K562 (cell line): ENCODE results near the gene ITGA11. TPM values are rescaled to one million over a fixed set of nuclear protein-coding genes. Genes with fewer than 3 reads are reported as not detected.

ENCODE experiments used
- ATAC-seq: fragments of 200-7000 bp; cut with Tn5 transposase; 3 replicates; pipeline ENCODE4 v1.9.1; 2020; ENCODE audit warnings: moderate library complexity
- BruUV-seq: library from RNA; stranded (reverse); fragments of 400-500 nt; replicated peaks from 2 replicates; lab custom pipeline; 2021; lab: Mats Ljungman, UMichigan
- CTCF ChIA-PET: fragments of 300-600 bp; formaldehyde crosslinking; extraction: SDS; loops from one replicate; lab custom pipeline; 2021; ENCODE audit warnings: low intra/inter-chr PET ratio; lab: Yijun Ruan, JAX
- POLR2A ChIA-PET: fragments of 300-600, 350-650 bp; sonication (Branson Sonifier 250); formaldehyde crosslinking; extraction: SDS; loops from one replicate; lab custom pipeline; 2021; ENCODE audit warnings: antibody characterized with exemption, inconsistent platforms; lab: Yijun Ruan, JAX
- DNase-seq, 4 experiments: peaks; one replicate each; pipeline versions ENCODE4 v3.0.0 to v3.0.0-alpha.2; 2011 to 2018; ENCODE audit warnings: low spot score in 3 of 4, mixed read lengths in 3 of 4; ENCODE audit errors: extremely low read depth in 1 of 4
- FAIRE-seq: peaks from 2 replicates; lab custom pipeline; 2011; peaks lifted over from hg19 to GRCh38; lab: Jason Lieb, UNC
- H2AFZ ChIP-seq: 2 replicates; pipeline ENCODE4 v1.6.0; 2011; ENCODE audit warnings: low read depth, low read length, control low read depth, inconsistent platforms
- H3K27ac ChIP-seq: fragments of 200-600 bp; 3 replicates; pipeline ENCODE4 v1.8.0; 2011; ENCODE audit warnings: low read depth, mild to moderate bottlenecking, control low read depth, inconsistent platforms, low read length, moderate library complexity, mixed read lengths; ENCODE audit errors: extremely low read depth
- H3K27me3 ChIP-seq, 2 experiments: fragments of 300-600 bp in 1 of 2; 2 replicates in 1 of 2; 3 replicates in 1 of 2; pipeline versions ENCODE4 v1.6.0 to v1.8.0; 2011; ENCODE audit warnings: inconsistent platforms in 2 of 2, low read length in 2 of 2, mild to moderate bottlenecking in 1 of 2, mixed read lengths in 1 of 2, moderate library complexity in 1 of 2; ENCODE audit not compliant: control insufficient read depth in 2 of 2, insufficient read depth in 2 of 2
- H3K36me3 ChIP-seq: fragments of 300-600 bp; 3 replicates; pipeline ENCODE4 v1.8.0; 2011; ENCODE audit warnings: mild to moderate bottlenecking, low read length, inconsistent platforms; ENCODE audit not compliant: control insufficient read depth, insufficient read depth
- H3K4me1 ChIP-seq, 2 experiments: fragments of 200-600 bp in 1 of 2; replicated peaks in 1 of 2; 2 replicates in 1 of 2; 3 replicates in 1 of 2; pipeline versions ENCODE4 v1.5.1 to v1.8.0; 2011; ENCODE audit warnings: inconsistent platforms in 2 of 2, low read length in 2 of 2, mild to moderate bottlenecking in 1 of 2, mixed read lengths in 1 of 2, moderate library complexity in 1 of 2; ENCODE audit not compliant: control insufficient read depth in 2 of 2, insufficient read depth in 2 of 2
- H3K4me2 ChIP-seq: 2 replicates; pipeline ENCODE4 v1.6.1; 2011; ENCODE audit warnings: low read length, control low read depth, inconsistent platforms, mixed read lengths; ENCODE audit not compliant: insufficient read depth
- H3K4me3 ChIP-seq: fragments of 200-600 bp; sonication (generic), shearing (Covaris generic); 2 replicates; pipeline ENCODE4 v1.5.1; 2016; ENCODE audit warnings: control low read depth, inconsistent platforms
- H3K79me2 ChIP-seq: fragments of 200-600 bp; 3 replicates; pipeline ENCODE4 v1.8.0; 2011; ENCODE audit warnings: low read length, inconsistent platforms; ENCODE audit not compliant: control insufficient read depth, insufficient read depth
- H3K9ac ChIP-seq, 2 experiments: 2 replicates each; pipeline versions ENCODE4 v1.6.0 to v1.6.1; 2011; ENCODE audit warnings: low read depth in 2 of 2, low read length in 2 of 2, control low read depth in 1 of 2, inconsistent platforms in 1 of 2, mild to moderate bottlenecking in 1 of 2, mixed read lengths in 1 of 2; ENCODE audit not compliant: insufficient read depth in 1 of 2
- H3K9me1 ChIP-seq: one replicate; pipeline ENCODE4 v1.6.0; 2011; ENCODE audit warnings: inconsistent platforms, mild to moderate bottlenecking, low read length, moderate library complexity; ENCODE audit not compliant: control insufficient read depth, insufficient read depth
- H3K9me3 ChIP-seq: replicated peaks from 2 replicates; pipeline ENCODE4 v1.5.1; 2011; ENCODE audit warnings: low read depth, low read length, inconsistent platforms; ENCODE audit not compliant: control insufficient read depth, insufficient read depth
- H4K20me1 ChIP-seq: replicated peaks from 2 replicates; pipeline ENCODE4 v1.6.1; 2011; ENCODE audit warnings: low read length, inconsistent platforms, mixed read lengths; ENCODE audit not compliant: control insufficient read depth, insufficient read depth
- BDP1 ChIP-seq: IDR thresholded peaks from 3 replicates; pipeline ENCODE4 v1.6.1; 2011; ENCODE audit not compliant: insufficient read length, insufficient read depth
- MCM7 ChIP-seq, 2 experiments: fragments of 450-650 bp; IDR thresholded peaks; 2 replicates each; pipeline ENCODE4 v1.6.1; 2016 to 2018
- PRMT5 ChIP-seq: sonication (generic); formaldehyde crosslinking; IDR thresholded peaks from 2 replicates; pipeline ENCODE4 v1.5.0; 2020; ENCODE audit warnings: missing genetic modification reagents
- STAG1 ChIP-seq: sonication (generic); formaldehyde crosslinking; IDR thresholded peaks from 2 replicates; pipeline ENCODE4 v1.5.0; 2020; ENCODE audit warnings: missing genetic modification reagents, borderline replicate concordance
- YBX1 ChIP-seq: fragments of 450-650 bp; IDR thresholded peaks from 2 replicates; pipeline ENCODE4 v1.7.1; 2016; ENCODE audit warnings: mild to moderate bottlenecking
- WGBS: fragments of 100-300 bp; shearing (Covaris generic); methylation state at CpG from one replicate; pipeline ENCODE4 v1.1.6; 2016; ENCODE audit warnings: low coverage, mixed read lengths; ENCODE audit not compliant: insufficient coverage; ENCODE audit errors: missing lambda C conversion rate; 5-methylcytosine and 5-hydroxymethylcytosine counted together
- in situ Hi-C: fragments of 300-500 bp; cut with MboI; formaldehyde crosslinking; loops from 4 replicates; pipeline ENCODE4 v1.15.0; 2018; ENCODE audit warnings: inconsistent platforms, mixed read lengths
- intact Hi-C: fragments of 100-400 bp; cut with micrococcal nuclease; formaldehyde crosslinking; loops from 2 replicates; pipeline ENCODE4 v1.14.2; 2022
- polyA plus RNA-seq, 8 experiments: library from polyadenylated mRNA; depleted of rRNA in 4 of 8; stranded (reverse) in 5 of 8; unstranded in 3 of 8; fragments of >200 nt; fragmentation: Nextera tagmentation in 2 of 8; fragmentation: Illumina TruSeq in 1 of 8; extraction: Ambion mirVana in 2 of 8; extraction: Trizol in 1 of 8; gene quantifications; 2 replicates each; pipeline versions ENCODE4 v1.2.1 to v1.2.3, GENCODE V29; 2011 to 2014; ENCODE audit warnings: inconsistent platforms in 1 of 8, missing spikeins in 1 of 8
- total RNA-seq, 7 experiments: library from RNA; depleted of rRNA in 6 of 7; stranded (reverse); fragments of >200 nt in 6 of 7; fragmentation: Illumina TruSeq in 2 of 7; extraction: Trizol in 2 of 7; gene quantifications; 2 replicates each; pipeline versions ENCODE4 v1.2.1 to v1.2.3, GENCODE V29; 2011 to 2021; ENCODE audit warnings: low replicate concordance in 1 of 7
- TF ChIP-seq, protein P1 (sequence below), 2 experiments: IDR thresholded peaks; 2 replicates each; pipeline ENCODE4 v1.6.1; 2012; ENCODE audit warnings: improper control_type of control experiment in 2 of 2, low read depth in 2 of 2, low read length in 2 of 2, borderline replicate concordance in 1 of 2

The ITGA11 gene
- total and polyA plus RNA-seq, 9 of the 15 experiments (the other 6 are each of a cell fraction or from before 2014, with no cell fraction given) = 0.01 TPM; not detected in 8

DNA sequence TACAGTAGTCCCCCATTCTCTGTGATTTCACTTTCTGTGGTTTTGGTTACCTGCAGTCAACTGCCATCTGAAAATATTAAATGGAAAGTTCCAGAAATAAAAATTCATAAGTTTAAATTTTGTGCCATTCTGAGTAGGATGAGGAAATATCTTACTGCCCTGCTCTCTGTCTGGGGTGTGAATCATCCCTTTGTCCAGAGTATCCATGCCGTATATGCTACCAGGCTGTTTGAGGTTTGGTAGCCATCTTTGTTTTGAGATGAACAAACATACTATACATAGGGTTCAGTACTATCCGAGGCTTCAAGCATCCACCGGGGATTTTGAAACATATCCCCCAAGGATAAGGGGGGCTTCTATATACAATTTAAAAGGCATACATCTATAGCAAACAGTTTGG, 170.7 kb downstream of the ITGA11 start:
- Histone ChIP-seq H3K9me1 (no peaks in the 10 kb centered on the region), H3K27ac (no peak overlapping the region), H3K9me3 (no peaks in the 10 kb centered on the region; the same call in 1 of the 2 replicates), H3K4me2 (no peak overlapping the region), H3K4me1 (peaks cover 0 to 6% of the 10 kb centered on the region in 2 experiments; a peak in 2 of 5 replicates), H3K79me2 (no peaks in the 10 kb centered on the region), H3K4me3 (no peak overlapping the region), H3K36me3 (no peaks in the 10 kb centered on the region), H3K27me3 (peaks cover 27 to 37% of the 10 kb centered on the region in 2 experiments), H2AFZ (no peak overlapping the region), H3K9ac (no peak overlapping the region), H4K20me1 (no peaks in the 10 kb centered on the region)
- FAIRE-seq (no peak), DNase-seq (no peak), ATAC-seq (no peak)
- TF ChIP-seq STAG1 (CRISPR knock-in tag) (no peak), MCM7 (IDR thresholded peaks at IDR 0.05) (no peak), BDP1 (no peak), PRMT5 (CRISPR knock-in tag) (no peak), YBX1 (no peak)
- TF ChIP-seq, protein P1, sequence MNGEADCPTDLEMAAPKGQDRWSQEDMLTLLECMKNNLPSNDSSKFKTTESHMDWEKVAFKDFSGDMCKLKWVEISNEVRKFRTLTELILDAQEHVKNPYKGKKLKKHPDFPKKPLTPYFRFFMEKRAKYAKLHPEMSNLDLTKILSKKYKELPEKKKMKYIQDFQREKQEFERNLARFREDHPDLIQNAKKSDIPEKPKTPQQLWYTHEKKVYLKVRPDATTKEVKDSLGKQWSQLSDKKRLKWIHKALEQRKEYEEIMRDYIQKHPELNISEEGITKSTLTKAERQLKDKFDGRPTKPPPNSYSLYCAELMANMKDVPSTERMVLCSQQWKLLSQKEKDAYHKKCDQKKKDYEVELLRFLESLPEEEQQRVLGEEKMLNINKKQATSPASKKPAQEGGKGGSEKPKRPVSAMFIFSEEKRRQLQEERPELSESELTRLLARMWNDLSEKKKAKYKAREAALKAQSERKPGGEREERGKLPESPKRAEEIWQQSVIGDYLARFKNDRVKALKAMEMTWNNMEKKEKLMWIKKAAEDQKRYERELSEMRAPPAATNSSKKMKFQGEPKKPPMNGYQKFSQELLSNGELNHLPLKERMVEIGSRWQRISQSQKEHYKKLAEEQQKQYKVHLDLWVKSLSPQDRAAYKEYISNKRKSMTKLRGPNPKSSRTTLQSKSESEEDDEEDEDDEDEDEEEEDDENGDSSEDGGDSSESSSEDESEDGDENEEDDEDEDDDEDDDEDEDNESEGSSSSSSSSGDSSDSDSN (IDR thresholded peaks at IDR 0.05; ENCODE audit: borderline replicate concordance in 1 of 2, low read depth in 2 of 2, low read length in 2 of 2) = no peak
- in situ Hi-C loops (no loop called here), intact Hi-C loops (no loop called here)
- WGBS = 9% methylated on average over 3 of the region's 3 CpGs
- BruUV-seq = no TSS peak
- CTCF ChIA-PET = no interaction called here
- POLR2A ChIA-PET = interaction anchor here (1.1 kb wide), 1 partner anchor 8 kb away, joined by 5 read pairs; no protein-coding TSS in a partner anchor
